OCI-LY1 (cell line): ENCODE measurements around the gene NME3.

ENCODE experiments used
- H2AFZ ChIP-seq: fragments of 200-600 bp; sonication (generic), shearing (Covaris generic); 2 replicates; pipeline ENCODE4 v1.6.0; 2014; ENCODE audit warnings: antibody characterized with exemption, mild to moderate bottlenecking, low read length
- H3F3A ChIP-seq: fragments of 200-600 bp; sonication (generic), shearing (Covaris generic); 2 replicates; pipeline ENCODE4 v1.6.0; 2014; ENCODE audit warnings: mild to moderate bottlenecking, antibody characterized with exemption, low read length, moderate library complexity; ENCODE audit not compliant: insufficient read depth
- H3K27ac ChIP-seq: fragments of 200-600 bp; sonication (generic); 2 replicates; pipeline ENCODE4 v1.5.1; 2014; ENCODE audit warnings: low read length, mixed run types, mild to moderate bottlenecking, low read depth; ENCODE audit not compliant: poor library complexity, severe bottlenecking
- H3K27me3 ChIP-seq: fragments of 200-600 bp; sonication (generic); 2 replicates; pipeline ENCODE4 v1.6.0; 2014; ENCODE audit warnings: antibody characterized with exemption, mild to moderate bottlenecking, low read length, moderate library complexity; ENCODE audit not compliant: insufficient read depth
- H3K36me3 ChIP-seq: fragments of 200-600 bp; sonication (generic); 2 replicates; pipeline ENCODE4 v1.6.1; 2014; ENCODE audit warnings: mild to moderate bottlenecking, antibody characterized with exemption, low read length, moderate library complexity, mixed read lengths; ENCODE audit not compliant: insufficient read depth
- H3K4me1 ChIP-seq: fragments of 200-600 bp; sonication (generic); 2 replicates; pipeline ENCODE4 v1.5.1; 2014; ENCODE audit warnings: mild to moderate bottlenecking, low read length, moderate library complexity; ENCODE audit not compliant: insufficient read depth, severe bottlenecking
- H3K4me2 ChIP-seq: fragments of 200-600 bp; sonication (generic), shearing (Covaris generic); 2 replicates; pipeline ENCODE4 v1.6.1; 2014; ENCODE audit warnings: low read length
- H3K4me3 ChIP-seq: fragments of 200-600 bp; sonication (generic); 2 replicates; pipeline ENCODE4 v1.5.1; 2014; ENCODE audit warnings: low read length, low read depth, mild to moderate bottlenecking, mixed read lengths; ENCODE audit not compliant: poor library complexity, severe bottlenecking
- H3K79me2 ChIP-seq: fragments of 200-600 bp; shearing (Covaris generic); 2 replicates; pipeline ENCODE4 v1.6.1; 2016; ENCODE audit warnings: mixed run types, low read length, mixed read lengths; ENCODE audit not compliant: insufficient read depth
- H3K9ac ChIP-seq: fragments of 200-600 bp; sonication (generic), shearing (Covaris generic); 2 replicates; pipeline ENCODE4 v1.6.1; 2014; ENCODE audit warnings: mild to moderate bottlenecking, low read length, mixed read lengths
- H3K9me2 ChIP-seq: fragments of 200-600 bp; sonication (generic), shearing (Covaris generic); 2 replicates; pipeline ENCODE4 v1.6.1; 2014; ENCODE audit warnings: low read depth, mild to moderate bottlenecking, low read length, mixed read lengths
- H3K9me3 ChIP-seq: fragments of 200-600 bp; shearing (Covaris generic); 2 replicates; pipeline ENCODE4 v1.6.1; 2014; ENCODE audit warnings: low read length, mixed read lengths
- H4K20me1 ChIP-seq: fragments of 200-600 bp; sonication (generic), shearing (Covaris generic); 2 replicates; pipeline ENCODE4 v1.6.0; 2016; ENCODE audit warnings: mild to moderate bottlenecking, low read length; ENCODE audit not compliant: insufficient read depth
- EZH2 ChIP-seq: fragments of 200-600 bp; sonication (generic), shearing (Covaris generic); IDR thresholded peaks from 2 replicates; pipeline ENCODE4 v1.8.0; 2017; ENCODE audit warnings: borderline replicate concordance, mixed run types, mild to moderate bottlenecking, antibody characterized with exemption, low read length, moderate library complexity, mixed read lengths
- TF ChIP-seq, protein P1 (sequence below): fragments of 200-600 bp; sonication (generic), shearing (Covaris generic); IDR thresholded peaks from 2 replicates; pipeline ENCODE4 v1.5.1; 2017; ENCODE audit warnings: mild to moderate bottlenecking, antibody characterized with exemption, low read length, moderate library complexity, mixed read lengths

Gene NME3

DNA sequence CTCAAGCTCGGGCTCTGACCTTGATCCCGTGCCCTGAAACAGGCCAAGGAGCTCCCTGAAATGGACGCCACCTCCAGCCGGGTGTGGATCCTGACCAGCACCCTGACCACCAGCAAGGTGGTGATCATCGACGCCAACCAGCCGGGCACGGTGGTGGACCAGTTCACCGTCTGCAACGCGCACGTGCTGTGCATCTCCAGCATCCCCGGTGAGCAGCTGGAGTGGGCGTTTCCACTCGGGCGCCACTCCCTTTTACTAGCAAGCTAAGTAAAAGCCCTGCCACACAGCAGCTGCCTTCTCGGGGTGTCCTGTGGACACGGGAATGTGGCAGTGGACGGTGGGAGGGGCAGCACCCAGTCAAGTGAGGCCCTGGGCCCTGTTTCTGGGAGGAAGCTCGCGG lies 6.4 kb downstream of the NME3 start:
- H3K4me2 ChIP-seq, result no peak overlapping the region
- no peaks in the 10 kb centered on the region for H4K20me1 ChIP-seq
- H3K4me3 ChIP-seq, result no peak overlapping the region
- no peaks in the 10 kb centered on the region for H3K9me3 ChIP-seq
- H3K4me1 ChIP-seq, result peaks cover 1% of the 10 kb centered on the region
- H3K27ac ChIP-seq, result no peak overlapping the region
- H3F3A ChIP-seq, result no peaks in the 10 kb centered on the region
- no peaks in the 10 kb centered on the region for H3K9me2 ChIP-seq
- TF ChIP-seq EZH2, result no peak
- TF ChIP-seq, protein P1, sequence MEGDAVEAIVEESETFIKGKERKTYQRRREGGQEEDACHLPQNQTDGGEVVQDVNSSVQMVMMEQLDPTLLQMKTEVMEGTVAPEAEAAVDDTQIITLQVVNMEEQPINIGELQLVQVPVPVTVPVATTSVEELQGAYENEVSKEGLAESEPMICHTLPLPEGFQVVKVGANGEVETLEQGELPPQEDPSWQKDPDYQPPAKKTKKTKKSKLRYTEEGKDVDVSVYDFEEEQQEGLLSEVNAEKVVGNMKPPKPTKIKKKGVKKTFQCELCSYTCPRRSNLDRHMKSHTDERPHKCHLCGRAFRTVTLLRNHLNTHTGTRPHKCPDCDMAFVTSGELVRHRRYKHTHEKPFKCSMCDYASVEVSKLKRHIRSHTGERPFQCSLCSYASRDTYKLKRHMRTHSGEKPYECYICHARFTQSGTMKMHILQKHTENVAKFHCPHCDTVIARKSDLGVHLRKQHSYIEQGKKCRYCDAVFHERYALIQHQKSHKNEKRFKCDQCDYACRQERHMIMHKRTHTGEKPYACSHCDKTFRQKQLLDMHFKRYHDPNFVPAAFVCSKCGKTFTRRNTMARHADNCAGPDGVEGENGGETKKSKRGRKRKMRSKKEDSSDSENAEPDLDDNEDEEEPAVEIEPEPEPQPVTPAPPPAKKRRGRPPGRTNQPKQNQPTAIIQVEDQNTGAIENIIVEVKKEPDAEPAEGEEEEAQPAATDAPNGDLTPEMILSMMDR, result no peak
- no peak overlapping the region for H2AFZ ChIP-seq
- peaks cover 80% of the 10 kb centered on the region for H3K36me3 ChIP-seq
- no peaks in the 10 kb centered on the region for H3K79me2 ChIP-seq
- no peak overlapping the region for H3K9ac ChIP-seq
- no peaks in the 10 kb centered on the region for H3K27me3 ChIP-seq

DNA sequence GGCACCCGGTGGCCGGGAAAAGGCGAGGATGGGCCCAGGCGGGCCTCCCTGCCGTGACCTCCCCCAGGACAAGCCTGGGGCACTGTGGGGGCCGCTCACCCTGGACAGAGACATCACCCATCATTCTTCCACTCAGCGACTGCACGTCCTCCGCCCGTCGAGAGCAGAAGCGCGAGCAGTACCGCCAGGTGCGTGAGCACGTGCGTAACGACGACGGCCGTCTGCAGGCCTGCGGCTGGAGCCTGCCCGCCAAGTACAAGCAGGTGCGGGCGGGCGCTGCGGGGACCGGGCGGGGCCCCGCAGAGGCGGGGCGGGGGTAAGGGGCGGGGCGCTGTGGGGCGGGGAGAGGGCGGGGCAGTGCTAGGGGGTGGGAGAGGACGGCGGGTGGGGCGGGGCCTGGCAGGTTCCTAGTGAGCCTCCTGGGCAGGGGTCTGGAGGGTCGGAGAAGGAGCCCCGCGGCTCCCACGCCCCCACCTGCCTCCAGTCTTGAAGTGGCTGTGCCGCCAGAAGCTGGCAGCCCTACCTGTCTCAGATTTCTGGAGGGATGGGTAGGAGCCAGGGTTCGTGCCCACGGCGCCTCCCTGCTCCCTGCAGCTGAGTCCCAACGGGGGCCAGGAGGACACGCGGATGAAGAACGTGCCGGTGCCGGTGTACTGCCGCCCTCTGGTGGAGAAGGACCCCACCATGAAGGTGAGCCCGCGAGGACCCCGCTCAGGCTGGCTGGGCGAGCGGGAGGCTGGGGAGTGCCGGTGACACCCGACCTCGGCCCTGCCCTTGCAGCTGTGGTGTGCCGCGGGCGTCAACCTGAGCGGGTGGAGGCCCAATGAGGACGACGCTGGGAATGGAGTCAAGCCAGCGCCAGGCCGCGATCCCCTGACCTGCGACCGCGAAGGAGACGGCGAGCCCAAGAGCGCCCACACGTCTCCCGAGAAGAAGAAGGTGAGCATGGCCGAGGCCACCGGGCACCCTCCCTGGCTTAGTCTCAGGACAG lies 7.5 kb downstream of the NME3 start:
- H2AFZ ChIP-seq, result no peak overlapping the region
- no peak overlapping the region for H3K4me3 ChIP-seq
- no peaks in the 10 kb centered on the region for H3K27me3 ChIP-seq
- TF ChIP-seq, protein P1, result peak; percentile 44; the same call in 1 of the 2 replicates
- no peak for TF ChIP-seq EZH2
- no peaks in the 10 kb centered on the region for H3K9me2 ChIP-seq
- no peaks in the 10 kb centered on the region for H4K20me1 ChIP-seq
- H3K79me2 ChIP-seq, result no peaks in the 10 kb centered on the region
- no peak overlapping the region for H3K4me2 ChIP-seq
- H3F3A ChIP-seq, result no peaks in the 10 kb centered on the region
- peaks cover 73% of the 10 kb centered on the region for H3K36me3 ChIP-seq
- H3K9me3 ChIP-seq, result no peaks in the 10 kb centered on the region
- H3K4me1 ChIP-seq, result no peaks in the 10 kb centered on the region
- H3K27ac ChIP-seq, result peak overlapping the region; percentile 11
- no peak overlapping the region for H3K9ac ChIP-seq

DNA sequence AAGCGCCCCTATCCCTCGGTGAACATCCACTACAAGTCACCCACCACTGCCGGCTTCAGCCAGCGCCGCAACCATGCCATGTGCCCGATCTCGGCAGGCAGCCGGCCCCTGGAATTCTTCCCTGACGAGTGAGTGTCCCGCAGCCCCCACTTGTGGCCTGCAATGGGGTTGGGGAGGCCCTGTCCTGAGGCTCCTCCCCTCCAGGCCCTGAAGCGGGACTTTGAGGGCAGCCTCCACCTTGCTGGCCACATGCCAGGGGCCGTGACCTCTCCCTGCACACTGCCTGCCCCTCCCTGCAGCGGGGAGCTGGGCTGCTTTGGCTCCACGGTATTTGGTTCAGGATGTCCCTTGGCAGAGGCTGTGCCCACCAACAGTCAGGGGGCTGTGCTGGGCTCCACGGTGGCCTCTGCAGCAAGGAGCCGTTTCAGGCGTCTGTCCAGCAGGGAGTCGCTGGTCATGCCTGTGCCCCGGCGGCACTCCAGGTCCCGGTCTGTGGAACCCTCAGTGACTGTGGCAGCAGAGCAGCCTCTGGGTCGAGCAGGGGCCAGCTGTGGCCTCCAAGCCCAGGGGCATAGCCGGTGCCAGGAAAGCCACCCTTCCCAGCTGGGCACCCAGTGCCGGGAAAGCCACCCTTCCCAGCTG lies 8.3 kb downstream of the NME3 start:
- Histone ChIP-seq H3K4me1 (no peaks in the 10 kb centered on the region), H3K27me3 (no peaks in the 10 kb centered on the region), H3F3A (no peaks in the 10 kb centered on the region), H3K9me2 (no peaks in the 10 kb centered on the region), H3K9ac (no peak overlapping the region), H3K9me3 (no peaks in the 10 kb centered on the region), H3K36me3 (peaks cover 69% of the 10 kb centered on the region), H3K4me2 (no peak overlapping the region), H4K20me1 (no peaks in the 10 kb centered on the region), H2AFZ (no peak overlapping the region), H3K27ac (peak overlapping the region; percentile 11), H3K4me3 (no peak overlapping the region), H3K79me2 (no peaks in the 10 kb centered on the region)
- TF ChIP-seq EZH2, result no peak
- TF ChIP-seq, protein P1, result no peak
